NCI-H146 treated with DMSO at 0.1 percent for 48 hours (cell line): Measurements from ENCODE around the gene USH1G.
"Not testable (repeated sequence)": the region's sequence is repeated elsewhere in the genome, so short reads cannot be mapped to it uniquely, and the experiment has no call there.

Experiments
- DNase-seq: peaks from one replicate; lab custom pipeline; 2025; ENCODE audit not compliant: unreplicated experiment; lab: John Stamatoyannopoulos, UW

USH1G gene

DNA sequence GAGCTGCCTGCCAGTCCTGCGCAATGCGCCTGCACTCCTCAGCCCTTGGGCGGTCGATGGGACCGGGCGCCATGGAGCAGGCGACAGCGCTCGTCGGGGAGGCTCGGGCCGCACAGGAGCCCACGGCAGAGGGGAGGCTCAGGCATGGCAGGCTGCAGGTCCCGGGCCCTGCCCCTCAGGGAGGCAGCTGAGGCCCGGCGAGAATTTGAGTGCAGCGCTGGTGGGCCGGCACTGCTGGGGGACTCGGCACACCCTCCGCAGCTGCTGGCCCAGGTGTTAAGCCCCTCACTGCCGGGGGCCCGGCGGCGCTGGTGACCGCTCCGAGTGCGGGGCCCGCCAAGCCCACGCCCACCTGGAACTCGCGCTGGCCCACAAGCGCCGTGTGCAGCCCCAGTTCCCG lies 16.0 kb downstream of the USH1G start:
- no peak for DNase-seq

- not testable (repeated sequence) for DNase-seq
These were observed 16.8 kb downstream of the USH1G start for GRCh38 chr17:74906214-74906793.

DNA sequence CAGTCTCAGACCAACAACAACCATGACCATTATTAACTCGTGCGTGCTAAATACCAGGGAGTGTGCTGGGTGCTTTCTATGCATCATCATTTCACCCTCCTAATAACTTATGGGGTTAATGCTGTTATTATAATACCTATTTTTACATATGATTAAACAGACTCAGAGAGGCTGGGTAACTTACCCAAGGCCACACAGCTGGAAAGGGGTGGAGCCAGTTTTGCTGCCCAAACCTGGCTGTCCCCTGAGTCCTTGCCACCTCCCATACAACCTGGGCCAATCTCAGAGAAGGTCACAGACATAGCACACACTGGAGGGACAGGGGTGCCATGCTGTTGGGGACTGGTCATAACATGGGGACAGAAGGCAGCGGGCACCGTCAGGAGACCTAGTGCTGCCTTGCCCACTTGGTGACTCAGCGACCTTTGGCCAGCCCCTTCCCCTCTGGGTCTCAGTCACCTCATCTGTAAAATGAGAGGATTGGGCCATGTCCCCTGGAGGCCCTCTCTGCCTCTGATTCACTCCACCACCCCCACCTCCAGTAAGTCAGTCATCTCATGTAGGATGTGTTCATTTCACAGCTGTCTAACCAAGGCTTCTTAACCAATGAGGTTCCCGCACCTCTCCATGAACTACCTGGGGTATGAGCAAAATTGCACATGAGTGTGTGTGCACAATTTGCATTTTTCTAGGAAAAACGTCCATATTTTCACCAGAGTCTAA lies 18.2 kb downstream of the USH1G start:
- DNase-seq = no peak

DNA sequence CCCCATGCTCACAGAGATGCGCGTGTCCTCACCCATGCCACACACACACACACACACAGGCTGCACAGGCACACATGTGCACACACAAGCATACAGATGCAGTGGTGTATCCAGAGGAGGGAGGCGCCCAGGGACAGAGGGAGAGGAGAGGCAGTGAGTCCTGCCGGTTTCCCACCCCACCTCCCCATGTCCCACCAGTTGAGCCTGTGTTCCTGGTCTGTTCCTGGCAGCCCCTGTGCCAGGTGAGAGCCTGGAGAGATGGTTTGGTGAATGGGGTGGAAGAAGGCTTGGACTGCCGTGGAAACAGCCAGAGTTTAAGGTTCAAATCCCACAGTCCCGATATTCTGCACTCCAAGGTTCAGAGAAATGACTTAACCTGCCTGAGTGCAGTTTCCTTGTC lies 19.4 kb downstream of the USH1G start:
- no peak for DNase-seq

DNA sequence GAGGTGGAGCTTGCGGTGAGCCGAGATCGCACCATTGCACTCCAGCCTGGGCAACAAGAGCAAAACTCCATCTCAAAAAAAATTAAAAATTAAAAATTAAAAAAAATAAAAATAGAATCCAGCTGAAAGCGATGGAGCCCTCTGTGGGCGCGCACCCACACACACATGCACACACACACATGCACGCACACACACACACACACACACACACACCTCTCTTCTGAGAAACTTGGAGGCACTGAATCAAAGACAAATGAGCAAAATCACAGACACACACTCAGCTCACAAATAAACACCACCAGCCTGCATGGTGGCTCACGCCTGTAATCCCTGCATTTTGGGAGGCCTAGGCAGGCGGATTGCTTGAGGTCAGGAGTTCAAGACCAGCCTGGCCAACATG lies 20.0 kb downstream of the USH1G start:
- DNase-seq = no peak

DNA sequence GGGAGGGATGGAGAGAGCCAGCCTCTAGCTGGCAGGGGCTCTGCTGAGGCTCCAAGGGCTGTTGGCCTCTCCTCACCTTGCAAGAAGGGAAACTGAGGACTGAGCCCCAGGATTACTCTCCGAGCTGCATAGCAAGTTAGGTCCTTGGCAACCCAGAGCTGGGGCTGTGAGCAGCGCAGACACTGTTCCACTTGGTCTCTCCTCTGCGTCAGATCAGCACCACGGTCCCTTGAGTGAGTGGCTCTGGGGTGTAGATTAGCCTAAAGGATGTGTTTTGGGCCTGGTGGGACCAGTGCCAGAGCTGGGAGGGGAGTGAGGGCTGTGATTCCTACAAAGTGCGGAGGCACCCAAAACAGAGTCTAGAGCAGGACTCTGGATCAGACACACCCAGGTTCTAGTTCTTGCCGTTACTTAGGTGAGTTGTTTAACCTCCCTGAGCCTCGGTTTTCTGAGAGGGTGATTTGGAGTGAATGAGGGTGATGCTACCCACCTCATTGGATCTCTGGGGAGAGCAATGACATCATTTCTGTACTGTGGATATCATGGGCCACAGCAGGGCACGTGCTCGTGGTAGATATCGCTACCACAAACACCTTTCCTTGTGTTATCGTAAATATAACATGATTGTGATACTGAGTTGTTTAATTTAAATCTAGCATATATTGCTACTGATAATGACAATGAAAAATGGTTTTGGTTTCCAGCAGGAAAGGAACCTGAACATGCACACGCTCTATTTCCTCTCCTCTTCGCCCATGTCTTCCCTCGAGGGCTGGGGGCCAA lies 21.5 kb downstream of the USH1G start:
- no peak for DNase-seq

DNA sequence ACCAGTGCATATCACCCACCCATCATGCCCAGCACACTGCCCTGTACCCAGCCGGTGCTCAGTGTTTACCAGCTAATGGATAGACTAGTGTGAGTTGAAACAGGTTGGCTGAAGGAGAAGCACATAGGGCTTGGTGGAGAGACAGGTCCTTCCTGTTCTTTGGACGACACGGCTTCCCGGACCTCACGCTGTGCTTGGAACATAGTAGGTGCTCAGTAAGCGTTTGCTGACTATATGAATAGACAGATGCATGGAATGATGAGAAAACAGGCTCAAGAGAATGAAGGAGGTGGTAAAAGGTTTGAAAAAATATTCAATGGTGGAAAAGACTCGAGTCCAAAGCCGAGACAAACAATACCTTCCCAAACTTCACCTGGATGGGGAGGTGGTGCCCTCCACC lies 22.8 kb downstream of the USH1G start:
- DNase-seq = no peak

- DNase-seq = no peak
These were observed 24.6 kb downstream of the USH1G start for GRCh38 chr17:74898376-74898946.

GRCh38 chr17:74893936-74894671 lies 29.0 kb downstream of the USH1G start:
- DNase-seq = no peak

GRCh38 chr17:74892974-74893911 lies 29.8 kb downstream of the USH1G start, which contains the start of gene FADS6:
TSS of gene FADS6 (minus strand) at chr17:74893633. CDS start at chr17:74893595, 38 bp downstream.
- no peak for DNase-seq

GRCh38 chr17:74892013-74892841 lies 30.8 kb downstream of the USH1G start:
- no peak for DNase-seq

- DNase-seq = no peak
These were observed 32.5 kb downstream of the USH1G start for GRCh38 chr17:74890554-74890953.

DNA sequence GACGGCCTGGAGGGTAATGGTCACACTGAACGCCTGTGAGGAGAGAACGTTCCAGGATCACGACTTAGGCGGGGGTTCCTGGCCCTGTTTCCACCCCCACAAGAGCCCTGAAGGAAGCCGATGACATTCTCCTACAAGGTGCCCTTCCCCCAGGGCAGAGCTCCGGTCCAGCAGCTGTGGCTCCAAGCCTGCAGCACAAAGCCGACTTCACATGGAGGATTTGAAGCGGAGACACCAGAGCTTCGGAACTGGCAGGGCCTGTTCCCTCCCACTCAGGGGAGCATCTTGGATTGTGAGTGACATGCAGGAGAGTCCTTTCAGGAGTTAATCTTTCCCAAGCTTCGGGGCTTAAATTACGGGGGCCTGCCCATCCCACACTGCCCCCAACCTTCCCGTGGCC lies 34.6 kb downstream of the USH1G start:
- no peak for DNase-seq

DNA sequence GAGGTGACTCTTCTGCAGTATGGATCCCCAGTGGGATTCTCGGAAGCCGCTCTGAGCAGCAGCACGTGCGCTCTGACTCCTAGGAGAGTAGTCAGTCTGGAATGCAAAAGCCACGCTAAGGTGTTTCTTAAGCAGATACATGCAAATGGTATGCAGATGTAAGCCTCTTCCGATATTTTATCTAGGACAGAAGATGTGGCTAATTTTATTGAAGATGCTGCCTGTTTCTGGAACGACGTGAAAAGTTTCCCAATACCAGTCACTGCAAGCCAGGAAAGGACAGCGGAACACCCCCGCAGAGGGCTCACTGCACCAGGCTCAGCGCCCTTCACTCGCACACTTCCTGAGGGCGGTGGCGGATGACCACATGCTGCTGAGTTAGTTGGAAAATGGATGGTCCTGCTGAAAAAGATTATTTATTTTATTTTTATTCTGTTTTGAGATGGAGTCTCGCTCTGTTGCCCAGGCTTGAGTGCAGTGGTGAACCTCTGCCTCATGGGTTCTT lies 39.8 kb downstream of the USH1G start:
- DNase-seq = no peak

- no peak for DNase-seq
These were observed 40.4 kb downstream of the USH1G start for GRCh38 chr17:74882517-74883240.

DNA sequence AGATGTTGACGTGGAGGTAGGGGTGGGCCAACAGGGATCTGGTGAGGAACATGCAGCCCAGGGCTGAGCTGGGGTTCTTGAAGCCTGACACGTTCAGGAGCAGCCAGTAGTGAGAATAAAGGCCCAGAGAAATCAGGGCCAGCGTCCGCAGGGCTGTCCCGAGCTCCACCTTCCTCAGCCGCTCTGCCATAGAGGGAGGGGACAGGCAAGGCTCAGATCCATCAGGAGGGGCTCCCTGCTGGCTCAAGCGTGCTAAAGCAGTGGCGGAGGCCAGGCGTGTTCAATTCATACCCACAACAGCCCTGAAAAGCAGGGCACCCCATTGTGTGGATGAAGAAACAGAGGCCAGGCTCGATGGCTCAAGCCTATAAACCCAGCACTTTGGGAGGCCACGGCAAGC lies 42.0 kb downstream of the USH1G start:
- no peak for DNase-seq

GRCh38 chr17:74879308-74879707 lies 43.7 kb downstream of the USH1G start:
- DNase-seq = no peak

- DNase-seq = no peak
These were observed 44.4 kb downstream of the USH1G start for GRCh38 chr17:74878658-74879057.
